ENCODE results near the gene MCM7.

Gene MCM7

GRCh38 chr7:100093054-100093453 lies 8.1 kb downstream of the MCM7 start:
- no peak for FAIRE-seq

GRCh38 chr7:100091411-100092181 lies 9.6 kb downstream of the MCM7 start:
- no peak for FAIRE-seq

DNA sequence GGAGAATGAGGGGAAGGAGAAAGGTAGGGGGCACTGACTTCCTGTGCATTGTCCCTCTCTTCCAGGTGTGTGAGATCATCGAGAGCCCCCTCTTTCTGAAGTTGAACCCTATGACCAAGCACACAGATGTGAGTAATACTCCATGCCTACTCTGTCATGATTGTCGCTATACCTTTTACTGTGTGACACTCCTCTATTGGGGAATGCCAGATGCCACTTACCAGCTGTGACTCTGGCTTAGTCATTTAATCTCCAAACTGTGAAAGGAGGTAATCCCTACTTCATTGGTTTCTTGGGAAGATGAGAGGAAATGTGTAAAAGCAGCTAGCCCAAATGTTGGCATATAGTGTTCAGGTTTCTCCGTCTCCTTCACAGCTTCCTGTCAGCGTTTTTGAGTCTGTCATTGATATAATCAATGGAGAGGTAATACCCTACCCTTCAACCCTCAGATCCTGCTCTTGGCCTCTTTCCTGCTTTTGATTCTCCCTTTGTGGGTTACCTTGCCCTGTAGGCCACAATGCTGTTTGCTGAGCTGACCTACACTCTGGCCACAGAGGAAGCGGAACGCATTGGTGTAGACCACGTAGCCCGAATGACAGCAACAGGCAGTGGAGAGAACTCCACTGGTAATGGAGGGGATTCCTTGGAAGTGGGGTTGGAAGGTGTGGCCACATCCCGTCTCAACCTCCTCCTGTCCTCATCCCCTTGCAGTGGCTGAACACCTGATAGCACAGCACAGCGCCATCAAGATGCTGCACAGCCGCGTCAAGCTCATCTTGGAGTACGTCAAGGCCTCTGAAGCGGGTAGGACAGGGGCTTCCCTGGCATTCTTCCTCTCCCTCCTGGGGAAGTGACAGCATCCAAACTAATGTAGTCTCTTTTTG lies 10.4 kb downstream of the MCM7 start:
- no peak for FAIRE-seq

DNA sequence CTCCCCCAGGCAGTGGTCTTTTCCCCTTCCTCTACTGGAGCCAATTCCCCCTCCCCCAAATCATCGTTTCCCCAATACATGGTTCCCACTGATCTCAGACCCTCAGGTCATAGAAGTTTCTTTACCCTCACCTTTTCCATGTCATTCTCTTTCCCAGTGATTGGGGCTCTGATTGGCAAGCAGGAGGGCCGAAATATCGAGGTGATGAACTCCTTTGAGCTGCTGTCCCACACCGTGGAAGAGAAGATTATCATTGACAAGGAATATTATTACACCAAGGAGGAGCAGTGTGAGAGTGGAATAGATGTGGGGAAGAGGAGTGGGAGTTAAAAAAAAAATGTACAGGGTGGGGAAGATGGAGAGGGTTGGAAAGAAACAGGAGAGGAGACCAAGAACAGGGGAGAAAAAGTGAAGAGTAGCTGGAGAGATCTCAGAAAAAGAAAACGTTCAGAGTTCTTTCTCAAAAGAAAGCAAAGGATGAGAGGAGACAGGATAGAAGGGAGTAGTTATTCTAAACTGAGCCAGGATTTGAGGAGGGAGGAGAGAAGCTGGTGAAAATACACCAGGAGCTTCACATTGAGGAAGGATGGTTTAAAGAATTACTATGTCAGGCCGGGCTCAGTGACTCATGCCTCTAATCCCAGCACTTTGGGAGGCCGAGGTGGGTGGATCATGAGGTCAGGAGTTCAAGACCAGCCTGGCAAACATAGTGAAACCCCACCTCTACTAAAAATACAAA lies 11.6 kb downstream of the MCM7 start:
- no peak for FAIRE-seq

- no peak for FAIRE-seq
These were observed 12.4 kb downstream of the MCM7 start, which contains the start of gene COPS6 for GRCh38 chr7:100088621-100089457. Gene COPS6, plus strand, starts transcription at chr7:100088969. Its CDS starts 22 bp downstream, at chr7:100088991.

GRCh38 chr7:100088095-100088620 lies 13.0 kb downstream of the MCM7 start:
- no peak for FAIRE-seq

GRCh38 chr7:100087055-100087750 lies 14.0 kb downstream of the MCM7 start:
- no peak for FAIRE-seq

- FAIRE-seq, result no peak
These were observed 15.7 kb downstream of the MCM7 start for GRCh38 chr7:100085515-100085914.

GRCh38 chr7:100082978-100083377 lies 18.2 kb downstream of the MCM7 start:
- no peak for FAIRE-seq

- FAIRE-seq, result peak; percentile 43
These were observed 19.6 kb downstream of the MCM7 start, which contains the start of gene ZNF3 for GRCh38 chr7:100081535-100082102. Gene ZNF3, minus strand, starts transcription at chr7:100081723. Its CDS starts 4,366 bp downstream, at chr7:100077357.

- FAIRE-seq, result no peak
These were observed 20.2 kb downstream of the MCM7 start for GRCh38 chr7:100080907-100081534.

DNA sequence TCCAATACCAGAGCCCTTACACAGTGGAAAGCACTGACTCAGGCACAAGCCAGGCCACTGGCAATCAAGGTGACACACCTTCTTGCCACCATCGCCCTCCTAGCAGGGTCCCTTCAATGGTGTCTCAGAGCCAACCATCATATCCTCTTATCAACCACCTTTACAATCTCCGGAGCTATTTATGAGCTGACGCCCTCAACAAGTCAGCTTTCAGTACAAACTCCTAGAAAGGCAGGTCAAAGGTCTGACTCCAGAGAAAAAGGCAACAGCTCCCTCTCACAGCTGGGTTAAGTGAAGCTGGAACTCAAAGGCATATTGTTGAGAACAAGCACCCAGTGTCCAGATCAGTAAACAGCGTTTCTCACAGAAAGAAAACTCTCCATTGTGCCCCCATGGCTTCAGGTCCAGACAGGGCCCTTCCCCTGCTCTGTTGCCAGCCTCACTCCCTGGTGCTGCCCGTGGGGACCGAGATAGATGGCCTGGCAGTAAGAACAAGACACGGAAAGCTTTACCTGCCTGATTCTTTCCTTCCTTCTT lies 22.1 kb downstream of the MCM7 start:
- no peak for FAIRE-seq

DNA sequence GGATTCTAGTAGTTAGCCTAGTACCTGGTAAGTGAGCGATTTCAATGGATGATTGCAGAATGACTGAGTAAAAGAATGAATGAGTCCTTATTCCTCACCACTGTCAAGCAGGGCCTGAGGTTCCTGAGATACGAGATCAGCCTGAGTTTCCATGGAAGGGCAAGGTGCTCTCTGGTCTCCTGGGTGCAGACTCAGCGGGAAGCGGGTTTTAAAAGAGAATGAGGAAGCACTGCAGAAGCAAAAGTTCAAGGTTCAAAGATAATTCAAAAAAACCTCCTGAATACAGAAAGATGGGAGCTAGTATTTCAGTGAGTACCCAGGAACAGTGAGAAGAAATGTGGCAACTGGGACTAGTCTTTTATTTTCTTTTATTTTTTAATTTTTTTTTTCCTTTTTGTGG lies 24.0 kb downstream of the MCM7 start:
- no peak for FAIRE-seq

GRCh38 chr7:100075418-100075817 lies 25.8 kb downstream of the MCM7 start:
- FAIRE-seq, result no peak

DNA sequence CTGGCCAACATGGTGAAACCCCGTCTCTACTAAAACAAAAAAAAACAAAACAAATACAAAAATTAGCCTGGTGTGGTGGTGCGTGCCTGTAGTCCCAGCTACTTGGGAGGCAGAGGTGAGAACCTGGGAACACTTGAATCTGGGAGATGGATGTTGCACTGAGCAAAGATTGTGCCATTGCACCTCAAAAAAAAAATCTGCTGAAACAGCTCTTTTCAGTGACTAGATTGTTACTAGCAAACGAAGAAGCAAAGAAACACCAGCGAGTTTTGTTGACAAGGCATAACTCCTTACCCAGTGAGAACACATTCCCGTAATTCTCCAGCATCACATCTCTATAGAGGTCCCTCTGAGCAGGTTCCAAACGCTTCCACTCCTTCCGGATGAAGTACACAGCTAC lies 26.4 kb downstream of the MCM7 start:
- FAIRE-seq, result no peak

DNA sequence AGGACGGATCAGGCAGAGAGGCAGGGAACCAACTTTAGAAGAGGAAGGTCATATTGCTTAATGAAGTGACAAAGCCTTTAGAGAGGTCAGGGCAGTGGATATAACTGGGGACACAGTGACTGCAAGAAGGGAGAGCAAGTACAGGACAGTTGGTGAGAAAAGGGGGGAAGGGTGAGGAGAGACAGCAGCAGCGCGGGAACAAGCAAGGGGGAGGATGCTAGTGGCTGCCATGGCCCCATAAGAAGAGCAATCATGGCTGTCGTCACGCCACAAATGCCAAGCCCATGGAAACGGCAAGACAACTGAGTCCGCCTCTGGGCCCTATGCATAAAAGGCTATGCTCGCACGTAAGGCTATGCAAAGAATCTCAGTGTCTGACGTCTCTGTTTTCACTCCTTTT lies 28.7 kb downstream of the MCM7 start:
- no peak for FAIRE-seq

- FAIRE-seq, result no peak
These were observed 30.0 kb downstream of the MCM7 start for GRCh38 chr7:100071018-100071723.

GRCh38 chr7:100069991-100070390 lies 31.2 kb downstream of the MCM7 start:
- no peak for FAIRE-seq

DNA sequence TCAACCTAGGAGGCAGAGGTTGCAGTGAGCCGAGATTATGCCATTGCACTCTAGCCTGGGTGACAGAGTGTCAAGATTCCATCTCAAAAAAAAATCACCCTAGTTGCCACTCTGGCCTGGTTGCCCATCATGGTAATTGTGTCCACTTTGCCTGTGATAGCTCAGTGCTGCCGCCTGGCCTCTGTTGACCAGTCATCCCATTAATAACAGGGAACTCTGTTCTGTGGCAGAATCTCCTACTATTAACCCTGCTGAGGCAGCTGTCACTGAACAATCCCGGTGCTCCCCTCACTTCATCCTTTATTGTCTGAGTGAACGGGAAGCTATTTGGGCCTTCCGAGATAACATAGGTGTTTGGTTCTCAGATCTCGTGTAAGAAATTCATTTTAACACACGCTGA lies 34.2 kb downstream of the MCM7 start:
- no peak for FAIRE-seq

All from islet of Langerhans (tissue), 1 donor.